ENCODE results near the gene APOE.

APOE gene

GRCh38 chr19:44955505-44956439 lies 50.2 kb downstream of the APOE start:
- no peak for DNase-seq

DNA sequence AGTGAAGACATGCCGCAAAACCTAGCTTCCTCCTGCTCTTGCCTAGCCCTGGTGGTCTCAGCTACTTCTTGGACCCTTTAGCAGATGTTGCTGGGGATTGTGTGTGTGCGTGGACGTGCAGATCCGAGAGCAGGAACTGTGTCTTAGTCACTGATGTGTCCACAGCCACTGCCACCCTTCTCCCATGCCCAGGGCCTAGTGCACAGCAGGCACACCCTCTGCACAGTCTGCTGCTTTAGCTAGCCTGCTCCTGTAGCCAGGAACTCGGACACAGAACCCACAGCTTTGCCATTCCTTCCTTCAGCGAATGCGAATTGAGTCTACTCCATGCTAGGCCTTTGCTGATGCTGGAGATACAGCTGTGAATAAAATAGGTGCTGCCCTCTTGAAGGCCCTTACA lies 51.9 kb downstream of the APOE start:
- DNase-seq = no peak

GRCh38 chr19:44958090-44958489 lies 52.5 kb downstream of the APOE start:
- no peak for DNase-seq
